ENCODE data around the gene TNFAIP1.

The TNFAIP1 gene

GRCh38 chr17:28306954-28307401 is 28.6 kb upstream of the TNFAIP1 start:
- no peak for TF ChIP-seq CTCF (IDR thresholded peaks at IDR 0.05)

- TF ChIP-seq CTCF (IDR thresholded peaks at IDR 0.05) = no peak
These were observed 21.7 kb upstream of the TNFAIP1 start for GRCh38 chr17:28313841-28314240.

- no peak for TF ChIP-seq CTCF (IDR thresholded peaks at IDR 0.05)
These were observed 19.5 kb upstream of the TNFAIP1 start for GRCh38 chr17:28315846-28316705.

- no peak for TF ChIP-seq CTCF (IDR thresholded peaks at IDR 0.05)
These were observed 18.2 kb upstream of the TNFAIP1 start for GRCh38 chr17:28317099-28317965.

GRCh38 chr17:28317966-28318758 is 17.4 kb upstream of the TNFAIP1 start:
- no peak for TF ChIP-seq CTCF (IDR thresholded peaks at IDR 0.05)

GRCh38 chr17:28318759-28319597 is 16.6 kb upstream of the TNFAIP1 start, which contains the start of gene TMEM97:
Gene TMEM97, plus strand, starts transcription at chr17:28319200. Its CDS starts 40 bp downstream, at chr17:28319240.
- TF ChIP-seq CTCF (IDR thresholded peaks at IDR 0.05) = no peak
